Thyroid gland (tissue), 4 donors: ENCODE measurements around the gene CD3D.

Experiments used
- POLR2A ChIP-seq, 2 donors: fragments of 450-650 bp; IDR thresholded peaks; one replicate each; pipeline ENCODE4 v1.6.1; 2017; ENCODE audit warnings: antibody characterized with exemption in 2 of 2, mild to moderate bottlenecking in 2 of 2, moderate library complexity in 1 of 2
- TF ChIP-seq, protein P1 (sequence below), 6 experiments: fragments of 200-600 bp in 3 of 6; fragments of 450-650 bp in 3 of 6; sonication (generic) in 3 of 6; IDR thresholded peaks; one replicate each; pipeline ENCODE4 v1.5.1; 2016 to 2019; ENCODE audit warnings: antibody characterized with exemption in 6 of 6, mild to moderate bottlenecking in 2 of 6, inconsistent platforms in 1 of 6, moderate library complexity in 1 of 6

- TF ChIP-seq POLR2A (IDR thresholded peaks at IDR 0.05): no peak
- TF ChIP-seq, protein P1, sequence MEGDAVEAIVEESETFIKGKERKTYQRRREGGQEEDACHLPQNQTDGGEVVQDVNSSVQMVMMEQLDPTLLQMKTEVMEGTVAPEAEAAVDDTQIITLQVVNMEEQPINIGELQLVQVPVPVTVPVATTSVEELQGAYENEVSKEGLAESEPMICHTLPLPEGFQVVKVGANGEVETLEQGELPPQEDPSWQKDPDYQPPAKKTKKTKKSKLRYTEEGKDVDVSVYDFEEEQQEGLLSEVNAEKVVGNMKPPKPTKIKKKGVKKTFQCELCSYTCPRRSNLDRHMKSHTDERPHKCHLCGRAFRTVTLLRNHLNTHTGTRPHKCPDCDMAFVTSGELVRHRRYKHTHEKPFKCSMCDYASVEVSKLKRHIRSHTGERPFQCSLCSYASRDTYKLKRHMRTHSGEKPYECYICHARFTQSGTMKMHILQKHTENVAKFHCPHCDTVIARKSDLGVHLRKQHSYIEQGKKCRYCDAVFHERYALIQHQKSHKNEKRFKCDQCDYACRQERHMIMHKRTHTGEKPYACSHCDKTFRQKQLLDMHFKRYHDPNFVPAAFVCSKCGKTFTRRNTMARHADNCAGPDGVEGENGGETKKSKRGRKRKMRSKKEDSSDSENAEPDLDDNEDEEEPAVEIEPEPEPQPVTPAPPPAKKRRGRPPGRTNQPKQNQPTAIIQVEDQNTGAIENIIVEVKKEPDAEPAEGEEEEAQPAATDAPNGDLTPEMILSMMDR (IDR thresholded peaks at IDR 0.05): no peak
Observed at GRCh38 chr11:118338637-118339061, 3.9 kb downstream of the CD3D start.
